Measurements from ENCODE around the gene SLC5A6. TPM values are rescaled to one million over a fixed set of nuclear protein-coding genes. Genes with fewer than 3 reads are reported as not detected.

SLC5A6 gene
- total RNA-seq, 4 donors from 2014 or later = 13.5 to 38.6 (median 23.2) TPM

DNA sequence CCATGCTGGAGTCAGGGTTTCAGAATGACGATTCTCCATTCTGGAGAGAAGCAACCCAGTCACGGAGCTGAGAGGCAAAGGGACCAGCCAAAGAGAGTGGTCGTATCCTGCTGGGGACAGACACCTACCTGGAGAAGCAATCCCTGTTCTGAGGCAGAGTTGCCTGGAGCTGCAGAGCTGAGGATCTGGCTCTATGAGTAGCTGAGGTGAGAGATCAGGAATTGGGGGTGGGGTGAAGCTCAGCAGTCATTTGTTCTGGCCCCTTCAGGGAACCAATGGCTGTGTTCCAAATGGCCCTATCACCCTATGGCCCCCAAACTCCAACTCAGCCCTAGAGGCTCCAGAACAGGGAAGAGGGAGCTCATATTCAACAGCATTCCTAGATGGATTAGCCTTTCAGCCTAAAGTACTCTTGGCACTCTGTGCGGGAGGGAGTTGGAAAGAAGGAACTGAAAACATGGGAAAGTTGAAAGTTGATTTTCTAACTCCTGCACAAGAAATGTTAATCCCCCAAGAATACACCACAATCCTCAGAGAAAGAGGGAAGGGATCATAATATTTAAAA is 3.5 kb downstream of the SLC5A6 start:
- Histone ChIP-seq H3K9me3 (no peaks in the 10 kb centered on the region), H3K36me3 (peaks cover 0 to 64% (median 5%) of the 10 kb centered on the region in 3 donors), H3K27me3 (no peaks in the 10 kb centered on the region), H3K4me3 (no peak overlapping the region), H3K27ac (no peak overlapping the region), H3K4me1 (peaks cover 12 to 30% (median 15%) of the 10 kb centered on the region in 3 donors)
- 86 to 100% methylated on average over 2 to 3 of the region's 4 CpGs for WGBS, 2 donors
- intact Hi-C loops (cut with DNase I) = no loop called here
- TF ChIP-seq, protein P1, sequence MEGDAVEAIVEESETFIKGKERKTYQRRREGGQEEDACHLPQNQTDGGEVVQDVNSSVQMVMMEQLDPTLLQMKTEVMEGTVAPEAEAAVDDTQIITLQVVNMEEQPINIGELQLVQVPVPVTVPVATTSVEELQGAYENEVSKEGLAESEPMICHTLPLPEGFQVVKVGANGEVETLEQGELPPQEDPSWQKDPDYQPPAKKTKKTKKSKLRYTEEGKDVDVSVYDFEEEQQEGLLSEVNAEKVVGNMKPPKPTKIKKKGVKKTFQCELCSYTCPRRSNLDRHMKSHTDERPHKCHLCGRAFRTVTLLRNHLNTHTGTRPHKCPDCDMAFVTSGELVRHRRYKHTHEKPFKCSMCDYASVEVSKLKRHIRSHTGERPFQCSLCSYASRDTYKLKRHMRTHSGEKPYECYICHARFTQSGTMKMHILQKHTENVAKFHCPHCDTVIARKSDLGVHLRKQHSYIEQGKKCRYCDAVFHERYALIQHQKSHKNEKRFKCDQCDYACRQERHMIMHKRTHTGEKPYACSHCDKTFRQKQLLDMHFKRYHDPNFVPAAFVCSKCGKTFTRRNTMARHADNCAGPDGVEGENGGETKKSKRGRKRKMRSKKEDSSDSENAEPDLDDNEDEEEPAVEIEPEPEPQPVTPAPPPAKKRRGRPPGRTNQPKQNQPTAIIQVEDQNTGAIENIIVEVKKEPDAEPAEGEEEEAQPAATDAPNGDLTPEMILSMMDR (IDR thresholded peaks at IDR 0.05) = no peak
- TF ChIP-seq POLR2A (IDR thresholded peaks at IDR 0.05) = no peak
- no peak for DNase-seq

DNA sequence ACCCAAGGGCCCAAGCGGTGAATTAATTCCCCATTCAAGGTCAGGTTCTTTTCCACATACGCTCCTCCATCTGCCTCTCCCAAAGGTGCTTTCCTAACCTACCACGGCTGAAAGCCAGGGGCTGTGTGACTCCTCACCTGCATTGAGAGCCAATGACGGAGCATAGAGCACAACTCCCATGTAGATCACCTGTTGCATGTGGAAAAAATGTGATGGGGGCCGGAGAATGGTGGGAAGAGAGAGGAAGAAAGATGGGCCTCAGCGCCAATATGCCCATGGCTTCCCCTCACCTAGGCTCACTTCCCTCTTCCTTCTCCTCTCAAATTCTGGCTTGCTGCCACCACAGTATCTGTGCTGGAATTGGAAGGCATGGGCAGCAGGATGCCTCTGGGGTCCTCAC is 5.7 kb downstream of the SLC5A6 start:
- no peak for DNase-seq
- TF ChIP-seq POLR2A (IDR thresholded peaks at IDR 0.05) = no peak
- TF ChIP-seq, protein P1 (IDR thresholded peaks at IDR 0.05) = no peak

DNA sequence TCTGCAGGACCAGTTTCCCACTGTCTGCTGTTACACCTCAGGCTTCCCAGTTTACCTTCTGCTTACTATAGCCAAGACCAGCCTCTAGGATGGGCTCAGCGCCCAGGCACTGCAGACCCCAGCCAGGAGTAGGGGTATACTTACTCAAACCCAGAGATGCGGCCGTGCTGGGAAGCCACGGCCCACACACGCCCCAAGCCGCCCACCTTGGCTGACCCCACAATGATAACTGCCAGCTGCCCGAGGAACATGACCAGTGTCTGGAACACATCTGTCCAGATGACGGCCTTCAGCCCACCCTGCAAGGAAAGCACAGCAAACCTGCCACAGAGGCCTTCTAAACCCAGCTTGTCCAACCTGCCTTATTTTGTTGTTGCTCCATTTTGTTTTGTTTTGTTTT is 6.9 kb downstream of the SLC5A6 start:
- WGBS, 2 donors = 70 to 76% methylated on average over 7 to 8 of the region's 8 CpGs
- intact Hi-C loops (cut with DNase I) = no loop called here
- peaks cover 0 to 97% (median 10%) of the 10 kb centered on the region in 3 donors for H3K36me3 ChIP-seq

More for the DNA sequence above, 5.7 kb downstream of the SLC5A6 start:
- Histone ChIP-seq H3K36me3 (peaks cover 0 to 86% (median 8%) of the 10 kb centered on the region in 3 donors), H3K4me3 (no peak overlapping the region), H3K4me1 (peaks cover 5 to 18% (median 8%) of the 10 kb centered on the region in 3 donors), H3K27ac (no peak overlapping the region), H3K9me3 (no peaks in the 10 kb centered on the region), H3K27me3 (no peaks in the 10 kb centered on the region)
- intact Hi-C loops (cut with DNase I) = no loop called here
- 93 to 96% methylated on average over 5 to 6 of the region's 6 CpGs for WGBS, 2 donors

DNA sequence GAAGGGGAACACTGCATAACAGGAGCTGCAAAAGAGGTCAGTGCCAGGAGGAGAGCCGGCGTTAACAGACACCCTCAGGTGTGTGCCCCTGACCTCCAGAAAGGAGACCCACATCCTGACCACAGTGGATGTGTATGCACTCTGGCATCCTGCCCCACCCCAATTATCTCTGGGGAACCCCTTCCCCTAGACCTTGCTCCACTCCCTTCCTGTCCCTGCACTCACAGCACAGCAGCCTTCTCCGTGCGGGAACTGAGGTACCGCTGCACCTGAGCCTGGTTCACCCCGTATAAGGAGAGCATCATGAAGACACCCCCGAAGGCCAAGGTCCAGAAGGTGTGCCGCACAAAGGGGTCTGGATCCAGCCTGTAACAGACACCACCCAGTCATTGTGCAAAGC is 7.5 kb downstream of the SLC5A6 start:
- 82 to 97% methylated on average over 2 to 4 of the region's 8 CpGs for WGBS, 2 donors
- TF ChIP-seq, protein P1 (IDR thresholded peaks at IDR 0.05) = no peak
- no peak for TF ChIP-seq POLR2A (IDR thresholded peaks at IDR 0.05)
- intact Hi-C loops (cut with DNase I) = loop anchor here (5.0 kb wide), 1 partner anchor 102 kb away; no protein-coding TSS in a partner anchor

More for the DNA sequence above, 6.9 kb downstream of the SLC5A6 start:
- Histone ChIP-seq H3K27ac (no peak overlapping the region), H3K27me3 (no peaks in the 10 kb centered on the region), H3K4me3 (no peak overlapping the region), H3K9me3 (no peaks in the 10 kb centered on the region), H3K4me1 (peaks cover 0 to 7% (median under 1%) of the 10 kb centered on the region in 3 donors)
- TF ChIP-seq, protein P1 (IDR thresholded peaks at IDR 0.05) = no peak
- no peak for TF ChIP-seq POLR2A (IDR thresholded peaks at IDR 0.05)
- DNase-seq = no peak

DNA sequence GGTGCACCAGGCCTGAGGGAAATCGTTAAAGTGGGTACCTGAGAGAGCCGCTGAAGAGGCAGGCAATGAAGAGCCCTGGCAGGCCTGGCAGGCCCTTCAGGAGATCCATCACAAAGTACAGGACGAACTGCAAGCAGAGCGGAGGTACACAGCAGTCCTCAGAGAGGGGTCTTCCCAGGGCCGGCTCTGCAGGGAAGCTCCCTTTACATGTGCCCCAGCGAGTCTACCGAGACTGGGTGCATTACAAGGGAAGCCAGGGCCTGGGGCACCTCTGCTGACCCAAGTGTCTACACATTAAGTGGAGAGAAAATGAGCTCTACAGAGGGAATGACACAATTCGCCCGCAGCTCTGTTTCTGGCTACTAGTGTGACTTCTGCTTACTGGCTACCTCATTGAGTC is 8.3 kb downstream of the SLC5A6 start:
- TF ChIP-seq, protein P1 (IDR thresholded peaks at IDR 0.05) = no peak
- TF ChIP-seq POLR2A (IDR thresholded peaks at IDR 0.05) = no peak
- 90 to 99% methylated on average over 6 to 7 of the region's 9 CpGs for WGBS, 2 donors
- H3K4me1 ChIP-seq = no peaks in the 10 kb centered on the region
- H3K4me3 ChIP-seq = no peak overlapping the region
- peaks cover 0 to 98% (median 10%) of the 10 kb centered on the region in 3 donors for H3K36me3 ChIP-seq
- no peaks in the 10 kb centered on the region for H3K9me3 ChIP-seq
- no peak overlapping the region for H3K27ac ChIP-seq
- intact Hi-C loops (cut with DNase I) = loop anchor here (5.0 kb wide), 1 partner anchor 101 kb away; no protein-coding TSS in a partner anchor
- DNase-seq = no peak
- no peaks in the 10 kb centered on the region for H3K27me3 ChIP-seq

More for the DNA sequence above, 7.5 kb downstream of the SLC5A6 start:
- Histone ChIP-seq H3K9me3 (no peaks in the 10 kb centered on the region), H3K36me3 (peaks cover 0 to 98% (median 10%) of the 10 kb centered on the region in 3 donors), H3K4me1 (peaks cover 0 to under 1% (median 0%) of the 10 kb centered on the region in 3 donors), H3K4me3 (no peak overlapping the region), H3K27ac (no peak overlapping the region), H3K27me3 (no peaks in the 10 kb centered on the region)
- no peak for DNase-seq
